Heart right ventricle (tissue), 16 donors: ENCODE data around the gene USP3. TPM values are rescaled to one million over a fixed set of nuclear protein-coding genes. Genes with fewer than 3 reads are reported as not detected.

Experiments
- ATAC-seq, 8 donors: fragments of 200-7000 bp; cut with Tn5 transposase; one replicate each; pipeline ENCODE4 v1.9.1; 2020; ENCODE audit warnings: mild to moderate bottlenecking in 8 of 8, moderate library complexity in 8 of 8, moderate number of reproducible peaks in 1 of 8
- DNase-seq, 2 donors: peaks; one replicate each; pipeline ENCODE4 v3.0.0-alpha.2; 2020
- H3K27ac ChIP-seq, 10 donors: fragments of 200-600 bp; sonication (generic) in 2 of 10; one replicate each; pipeline versions ENCODE4 v1.5.0 to v1.8.0; 2020 to 2022; ENCODE audit warnings: mild to moderate bottlenecking in 3 of 10
- H3K27me3 ChIP-seq, 7 donors: fragments of 200-600 bp; one replicate each; pipeline ENCODE4 v1.8.0; 2021 to 2022; ENCODE audit warnings: mild to moderate bottlenecking in 2 of 7
- H3K36me3 ChIP-seq, 9 donors: fragments of 200-600 bp; sonication (generic) in 1 of 9; one replicate each; pipeline versions ENCODE4 v1.5.0 to v1.8.0; 2020 to 2022; ENCODE audit warnings: mild to moderate bottlenecking in 2 of 9
- H3K4me1 ChIP-seq, 9 donors: fragments of 200-600 bp; sonication (generic) in 1 of 9; one replicate each; pipeline versions ENCODE4 v1.5.0 to v1.8.0; 2020 to 2022; ENCODE audit warnings: mild to moderate bottlenecking in 4 of 9
- H3K4me3 ChIP-seq, 10 donors: fragments of 200-600 bp; sonication (generic) in 2 of 10; one replicate each; pipeline versions ENCODE4 v1.5.0 to v1.8.0; 2020 to 2022; ENCODE audit warnings: mild to moderate bottlenecking in 7 of 10, moderate library complexity in 2 of 10
- H3K9me3 ChIP-seq, 11 donors: fragments of 200-600 bp in 10 of 11; sonication (generic) in 2 of 11; one replicate each; pipeline versions ENCODE4 v1.5.0 to v1.8.0; 2013 to 2022; ENCODE audit warnings: mild to moderate bottlenecking in 2 of 11, control low read depth in 1 of 11, moderate library complexity in 1 of 11
- WGBS, 2 donors: extraction: QIAGEN DNeasy Blood & Tissue Kit; methylation state at CpG; one replicate each; pipeline ENCODE4 v1.1.7; 2013; ENCODE audit warnings: inconsistent platforms in 1 of 2; 5-methylcytosine and 5-hydroxymethylcytosine counted together
- intact Hi-C, 10 donors: fragments of 100-400 bp; cut with DNase I; formaldehyde crosslinking; loops; one replicate each; pipeline versions ENCODE4 v1.11.1 to v1.14.2; 2022
- polyA plus RNA-seq, 2 donors: library from polyadenylated mRNA; stranded (reverse); fragments of 200-250 nt; gene quantifications; one replicate each; pipeline ENCODE4 v1.2.3, GENCODE V29; 2013
- total RNA-seq, 10 donors: library from RNA; stranded (reverse); fragmentation: NEBNext Ultra II Directional in 3 of 10; extraction: Animal tissue kit (Norgen Biotek cat#: 25700) in 3 of 10; gene quantifications; one replicate each; pipeline versions ENCODE4 v1.2.1 to v1.2.4, GENCODE V29; 2021 to 2023
- TF ChIP-seq, protein P1 (sequence below), 9 donors: fragments of 200-600 bp; sonication (generic) in 2 of 9; IDR thresholded peaks; one replicate each; pipeline versions ENCODE4 v1.5.0 to v1.8.0; 2021 to 2022; ENCODE audit warnings: antibody characterized with exemption in 9 of 9, mild to moderate bottlenecking in 5 of 9, moderate library complexity in 1 of 9
- donor health status: Arrhythmogenic right ventricular cardiomyopathy.
- donor health status: ischemic (EF 13 %, LVEDD 7.1; RV severe dilation, severe dysfunction).
- donor health status: healthy with polysubstance abuse.
- donor health status: DM: no; HTN: yes; CAD: no.
- donor health status: DM: no; HTN: no; CAD: no.
- donor health status: ischemic (EF 25% LVEDD 6.9; RV normal size, moderate dysfunction).
- donor health status: ischemic (EF 25% LVEDD 5.7; RV mildly dilated, moderate dysfunction).
- donor health status: healthy.
- donor health status: DM: yes; HTN: yes; CAD: no.
- donor health status: Ischemic cardiomyopathy.
- donor health status: ischemic (EF 35%, LVEDD 5.7; RV mildly dilated, moderate dysfunction).
- donor health status: nonischemic (EF 11% LVEDD 7.7; RV severe dilation, severe dysfunction).
- donor health status: DM: yes; HTN: yes; CAD: no.
- donor health status: PGD.
- donor health status: ischemic (EF 29% LVEDD 5.4; RV normal size, mild dysfunction).
- donor health status: nonischemic (EF 23%, LVEDD 6.1; RV moderate dilation, normal function).

The USP3 gene
- total and polyA plus RNA-seq, 12 donors = 8.4 to 23.7 (median 16.6) TPM

DNA sequence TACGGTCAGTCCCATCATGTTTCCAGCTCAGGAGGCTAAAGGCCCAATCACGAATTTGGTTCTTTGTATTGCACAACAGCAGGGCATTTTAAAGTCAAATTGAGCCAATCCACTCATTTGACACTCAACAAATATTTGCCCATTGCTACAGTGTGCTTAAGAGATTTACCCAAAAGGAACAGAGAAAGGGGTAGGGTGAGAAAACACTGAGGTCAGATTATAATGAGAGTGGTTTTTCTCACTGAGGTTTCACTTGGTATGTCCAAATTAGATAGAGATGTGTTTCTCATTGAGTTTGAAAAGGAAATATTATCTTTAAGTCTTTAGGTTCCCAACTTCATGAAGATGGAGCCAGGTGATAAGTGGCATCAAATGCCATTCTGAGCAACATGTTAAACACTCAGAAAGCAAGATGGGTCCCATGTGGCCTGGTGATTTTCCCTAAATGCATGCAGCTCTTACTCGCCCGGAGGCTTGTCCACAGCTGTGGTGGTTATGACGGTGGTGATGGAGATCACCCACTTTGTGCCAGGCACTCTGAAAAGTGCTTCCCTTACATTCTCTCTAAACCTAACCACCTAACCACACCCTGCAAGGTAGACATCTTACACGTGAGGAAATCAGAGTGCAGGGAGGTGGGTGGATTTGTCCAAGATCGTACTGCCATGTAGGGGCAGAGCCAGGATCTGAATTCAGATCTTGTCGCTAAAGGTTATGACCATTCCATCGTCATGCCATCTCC is 31.2 kb upstream of the USP3 start:
- H3K36me3 ChIP-seq = no peaks in the 10 kb centered on the region
- H3K4me1 ChIP-seq = peaks cover 0 to 28% (median 8%) of the 10 kb centered on the region in 9 donors
- no peak for ATAC-seq
- no peaks in the 10 kb centered on the region for H3K9me3 ChIP-seq
- H3K27ac ChIP-seq = no peak overlapping the region
- no peak overlapping the region for H3K4me3 ChIP-seq
- TF ChIP-seq, protein P1, sequence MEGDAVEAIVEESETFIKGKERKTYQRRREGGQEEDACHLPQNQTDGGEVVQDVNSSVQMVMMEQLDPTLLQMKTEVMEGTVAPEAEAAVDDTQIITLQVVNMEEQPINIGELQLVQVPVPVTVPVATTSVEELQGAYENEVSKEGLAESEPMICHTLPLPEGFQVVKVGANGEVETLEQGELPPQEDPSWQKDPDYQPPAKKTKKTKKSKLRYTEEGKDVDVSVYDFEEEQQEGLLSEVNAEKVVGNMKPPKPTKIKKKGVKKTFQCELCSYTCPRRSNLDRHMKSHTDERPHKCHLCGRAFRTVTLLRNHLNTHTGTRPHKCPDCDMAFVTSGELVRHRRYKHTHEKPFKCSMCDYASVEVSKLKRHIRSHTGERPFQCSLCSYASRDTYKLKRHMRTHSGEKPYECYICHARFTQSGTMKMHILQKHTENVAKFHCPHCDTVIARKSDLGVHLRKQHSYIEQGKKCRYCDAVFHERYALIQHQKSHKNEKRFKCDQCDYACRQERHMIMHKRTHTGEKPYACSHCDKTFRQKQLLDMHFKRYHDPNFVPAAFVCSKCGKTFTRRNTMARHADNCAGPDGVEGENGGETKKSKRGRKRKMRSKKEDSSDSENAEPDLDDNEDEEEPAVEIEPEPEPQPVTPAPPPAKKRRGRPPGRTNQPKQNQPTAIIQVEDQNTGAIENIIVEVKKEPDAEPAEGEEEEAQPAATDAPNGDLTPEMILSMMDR (IDR thresholded peaks at IDR 0.05) = no peak
- DNase-seq = no peak
- no peaks in the 10 kb centered on the region for H3K27me3 ChIP-seq
- intact Hi-C loops = no loop called here
- WGBS, 2 donors = 95% methylated on average over 9 of the region's 9 CpGs

DNA sequence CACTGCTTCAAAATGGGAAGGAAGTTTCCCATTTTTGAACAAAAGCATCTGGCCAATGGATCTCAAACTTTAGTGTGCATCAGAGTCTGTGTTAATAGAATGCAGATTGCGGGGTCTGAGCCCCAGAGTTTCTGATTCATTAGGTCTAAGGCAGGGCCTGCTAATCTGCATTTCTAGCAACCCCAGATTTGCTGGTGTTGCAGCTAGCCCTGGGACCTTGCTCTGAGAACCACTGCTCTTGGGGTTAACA is 30.7 kb upstream of the USP3 start:
- ATAC-seq (no peak), DNase-seq (no peak)
- intact Hi-C loops = no loop called here
- no peak overlapping the region for H3K4me3 ChIP-seq
- TF ChIP-seq, protein P1 (IDR thresholded peaks at IDR 0.05) = no peak
- no peaks in the 10 kb centered on the region for H3K27me3 ChIP-seq
- no peak overlapping the region for H3K27ac ChIP-seq
- H3K9me3 ChIP-seq = no peaks in the 10 kb centered on the region
- 96 to 98% methylated on average over 1 of the region's 1 CpG for WGBS, 2 donors
- H3K36me3 ChIP-seq = no peaks in the 10 kb centered on the region
- peaks cover 0 to 28% (median 8%) of the 10 kb centered on the region in 9 donors for H3K4me1 ChIP-seq

DNA sequence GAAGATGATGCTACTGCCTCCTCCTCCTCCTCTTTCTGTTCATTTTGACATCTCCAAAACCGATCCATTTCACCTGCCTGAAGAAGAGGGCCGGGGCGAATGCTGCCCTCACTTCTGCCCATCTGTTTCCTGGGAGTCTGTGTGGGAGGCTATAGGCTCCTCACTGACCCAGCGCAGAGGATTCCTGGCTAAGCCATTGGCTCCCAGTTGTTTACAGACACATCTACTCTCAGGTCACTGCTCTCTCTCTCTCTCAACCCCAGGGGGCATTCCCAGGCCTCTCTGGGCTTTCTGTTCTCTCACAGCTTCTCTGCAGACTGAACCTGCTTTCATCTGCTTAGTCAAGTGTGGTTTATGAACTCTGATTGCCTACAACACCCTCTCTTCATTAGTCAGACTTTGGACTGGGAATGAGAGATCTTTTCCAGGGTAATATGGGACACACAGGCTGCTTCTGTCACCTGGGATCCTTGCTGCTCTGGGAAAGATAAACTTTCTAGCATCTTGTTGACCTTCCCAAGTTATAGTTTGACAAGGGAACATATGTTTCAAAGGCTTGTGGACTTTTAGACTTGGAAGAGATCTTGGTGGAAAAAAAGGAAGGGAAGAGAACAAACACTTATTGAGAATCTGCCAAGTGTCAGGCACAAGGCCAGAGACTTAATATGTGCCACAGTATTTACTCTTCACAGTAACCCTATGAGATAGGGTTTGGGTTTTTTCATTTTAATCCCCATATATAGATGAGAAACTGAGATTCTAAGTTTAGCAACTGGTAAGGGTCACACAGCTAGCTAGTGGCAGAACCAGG is 30.2 kb upstream of the USP3 start:
- 68 to 74% methylated on average over 4 of the region's 4 CpGs for WGBS, 2 donors

DNA sequence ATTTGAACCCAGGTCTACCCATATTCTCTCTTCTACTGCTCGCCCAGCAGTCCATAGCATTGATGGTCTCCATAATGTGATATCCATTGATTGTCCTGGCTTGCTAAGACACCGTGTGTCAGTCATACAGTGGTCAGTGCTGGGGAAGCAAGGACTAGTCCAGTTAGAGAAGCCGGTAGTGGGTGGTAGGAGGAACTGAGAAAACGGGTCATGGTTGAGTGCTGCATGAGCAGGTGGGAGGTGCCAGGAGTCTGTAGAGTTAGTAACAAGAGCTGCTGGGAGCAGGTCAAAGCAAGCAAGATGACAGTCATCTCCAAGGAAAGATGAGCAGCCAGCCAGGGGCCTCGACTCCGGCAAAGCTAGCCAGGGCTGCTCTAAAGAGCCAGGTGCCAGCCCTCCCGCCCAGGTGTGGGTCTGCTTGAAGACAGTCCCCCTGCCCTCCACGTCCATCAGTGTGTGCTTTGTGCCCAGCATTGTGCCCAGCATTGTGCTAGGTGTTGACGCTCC is 29.5 kb upstream of the USP3 start:
- no peaks in the 10 kb centered on the region for H3K27me3 ChIP-seq
- no peak for DNase-seq
- no peak overlapping the region for H3K27ac ChIP-seq
- 91 to 94% methylated on average over 8 to 9 of the region's 9 CpGs for WGBS, 2 donors
- ATAC-seq = peak in 2 of 8 donors; percentile 42 to 49
- intact Hi-C loops = no loop called here
- TF ChIP-seq, protein P1 (IDR thresholded peaks at IDR 0.05) = no peak
- peaks cover 0 to 39% (median 8%) of the 10 kb centered on the region in 9 donors for H3K4me1 ChIP-seq
- H3K4me3 ChIP-seq = no peak overlapping the region
- no peaks in the 10 kb centered on the region for H3K9me3 ChIP-seq
- H3K36me3 ChIP-seq = no peaks in the 10 kb centered on the region

More for the DNA sequence above, 30.2 kb upstream of the USP3 start:
- H3K27ac ChIP-seq = peak overlapping the region in 1 of 10 donors; percentile 22
- H3K9me3 ChIP-seq = no peaks in the 10 kb centered on the region
- peak in 5 of 8 donors; percentile 7 to 36 (median 27) for ATAC-seq
- intact Hi-C loops = no loop called here
- H3K4me3 ChIP-seq = no peak overlapping the region
- H3K27me3 ChIP-seq = no peaks in the 10 kb centered on the region
- H3K36me3 ChIP-seq = no peaks in the 10 kb centered on the region
- TF ChIP-seq, protein P1 (IDR thresholded peaks at IDR 0.05) = peak in 1 of 9 donors; percentile 6
- no peak for DNase-seq
- peaks cover 0 to 32% (median 8%) of the 10 kb centered on the region in 9 donors for H3K4me1 ChIP-seq
